IPS-NIHi11 (cell line): ENCODE measurements around the gene PSMB3.

Experiments
- DNase-seq: peaks from one replicate; pipeline ENCODE4 v3.0.0; 2012; ENCODE audit warnings: mixed read lengths, low spot score

The PSMB3 gene

GRCh38 chr17:38752308-38753070 is at the start of gene PSMB3:
Gene PSMB3, plus strand, starts transcription at chr17:38752741. Its CDS starts 86 bp downstream, at chr17:38752827.
- peak; percentile 96 for DNase-seq

GRCh38 chr17:38702916-38703741 is 49.4 kb upstream of the PSMB3 start:
- DNase-seq = no peak

- peak; percentile 88 for DNase-seq
These were observed 48.6 kb upstream of the PSMB3 start for GRCh38 chr17:38703742-38704605.

GRCh38 chr17:38704606-38705522 is 47.7 kb upstream of the PSMB3 start, which contains the start of gene MLLT6:
Gene MLLT6, plus strand, starts transcription at chr17:38705273. Its CDS starts 360 bp downstream, at chr17:38705633.
- DNase-seq = peak; percentile 83

GRCh38 chr17:38705523-38705802 is 47.1 kb upstream of the PSMB3 start:
- DNase-seq = peak; percentile 60

- DNase-seq = peak; percentile 55
These were observed 46.6 kb upstream of the PSMB3 start for GRCh38 chr17:38705803-38706504.

GRCh38 chr17:38706505-38707216 is 45.9 kb upstream of the PSMB3 start:
- peak; percentile 38 for DNase-seq

GRCh38 chr17:38707678-38708351 is 44.7 kb upstream of the PSMB3 start:
- no peak for DNase-seq

GRCh38 chr17:38709104-38709820 is 43.3 kb upstream of the PSMB3 start:
- DNase-seq = no peak

- no peak for DNase-seq
These were observed 42.5 kb upstream of the PSMB3 start for GRCh38 chr17:38709864-38710603.

GRCh38 chr17:38710604-38710962 is 42.0 kb upstream of the PSMB3 start:
- DNase-seq = no peak

- no peak for DNase-seq
These were observed 41.6 kb upstream of the PSMB3 start for GRCh38 chr17:38710985-38711384.

- DNase-seq = no peak
These were observed 40.6 kb upstream of the PSMB3 start for GRCh38 chr17:38711792-38712571.

- DNase-seq = no peak
These were observed 39.9 kb upstream of the PSMB3 start for GRCh38 chr17:38712593-38712992.

- no peak for DNase-seq
These were observed 39.0 kb upstream of the PSMB3 start for GRCh38 chr17:38713456-38714075.

- DNase-seq = no peak
These were observed 37.2 kb upstream of the PSMB3 start for GRCh38 chr17:38715216-38715943.
